ENCODE results near the gene MICU1. TPM values are rescaled to one million over a fixed set of nuclear protein-coding genes. Genes with fewer than 3 reads are reported as not detected.
"Not testable (repeated sequence)": the region's sequence is repeated elsewhere in the genome, so short reads cannot be mapped to it uniquely, and the experiment has no call there.

Gene MICU1
- total RNA-seq, 4 donors from 2014 or later = 31.7 to 82.5 (median 37.1) TPM

DNA sequence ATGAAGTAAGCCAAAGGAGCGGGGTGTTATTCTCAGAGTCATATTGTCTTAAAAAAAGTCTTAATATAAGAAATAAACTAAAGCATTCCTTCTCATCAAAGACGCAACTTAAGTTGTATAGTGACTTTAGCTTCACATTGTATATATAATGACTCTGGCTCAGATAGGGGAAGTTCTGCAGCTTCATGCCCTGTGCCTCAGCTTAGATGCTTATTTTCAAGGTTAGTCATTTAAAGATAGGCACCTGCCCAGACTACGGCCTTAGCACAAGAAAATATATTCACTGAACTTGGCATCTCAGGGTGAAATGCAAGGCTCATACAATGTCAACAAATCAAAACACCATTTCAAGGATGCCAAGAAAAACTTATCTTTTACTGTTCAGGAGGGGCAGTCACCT lies 218.4 kb downstream of the MICU1 start:
- Histone ChIP-seq H3K27ac (no peak overlapping the region), H3K4me1 (no peaks in the 10 kb centered on the region), H3K27me3 (no peaks in the 10 kb centered on the region), H3K4me3 (no peak overlapping the region), H3K36me3 (peaks cover 0 to 8% (median 0%) of the 10 kb centered on the region in 3 donors), H3K9me3 (no peaks in the 10 kb centered on the region)
- TF ChIP-seq, protein P1, sequence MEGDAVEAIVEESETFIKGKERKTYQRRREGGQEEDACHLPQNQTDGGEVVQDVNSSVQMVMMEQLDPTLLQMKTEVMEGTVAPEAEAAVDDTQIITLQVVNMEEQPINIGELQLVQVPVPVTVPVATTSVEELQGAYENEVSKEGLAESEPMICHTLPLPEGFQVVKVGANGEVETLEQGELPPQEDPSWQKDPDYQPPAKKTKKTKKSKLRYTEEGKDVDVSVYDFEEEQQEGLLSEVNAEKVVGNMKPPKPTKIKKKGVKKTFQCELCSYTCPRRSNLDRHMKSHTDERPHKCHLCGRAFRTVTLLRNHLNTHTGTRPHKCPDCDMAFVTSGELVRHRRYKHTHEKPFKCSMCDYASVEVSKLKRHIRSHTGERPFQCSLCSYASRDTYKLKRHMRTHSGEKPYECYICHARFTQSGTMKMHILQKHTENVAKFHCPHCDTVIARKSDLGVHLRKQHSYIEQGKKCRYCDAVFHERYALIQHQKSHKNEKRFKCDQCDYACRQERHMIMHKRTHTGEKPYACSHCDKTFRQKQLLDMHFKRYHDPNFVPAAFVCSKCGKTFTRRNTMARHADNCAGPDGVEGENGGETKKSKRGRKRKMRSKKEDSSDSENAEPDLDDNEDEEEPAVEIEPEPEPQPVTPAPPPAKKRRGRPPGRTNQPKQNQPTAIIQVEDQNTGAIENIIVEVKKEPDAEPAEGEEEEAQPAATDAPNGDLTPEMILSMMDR (IDR thresholded peaks at IDR 0.05) = no peak
- no peak for TF ChIP-seq POLR2A (IDR thresholded peaks at IDR 0.05)
- DNase-seq = no peak

DNA sequence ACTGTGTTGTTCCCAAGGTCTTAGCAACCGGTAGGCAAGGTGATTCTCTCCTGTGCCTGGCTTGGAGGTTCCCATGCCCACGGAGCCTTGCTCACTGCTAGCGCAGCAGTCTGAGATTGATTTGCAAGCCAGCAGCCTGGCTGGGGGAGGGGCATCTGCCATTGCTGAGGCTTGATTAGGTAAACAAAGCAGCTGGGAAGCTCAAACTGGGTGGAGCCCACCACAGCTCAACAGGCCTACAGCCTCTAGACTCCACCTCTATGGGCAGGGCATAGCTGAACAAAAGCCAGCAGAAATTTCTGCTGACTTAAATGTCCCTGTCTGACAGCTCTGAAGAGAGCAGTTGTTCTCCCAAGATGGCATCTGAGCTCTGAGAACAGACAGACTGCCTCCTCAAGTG lies 230.3 kb downstream of the MICU1 start:
- H3K4me1 ChIP-seq, H3K36me3 ChIP-seq, H3K4me3 ChIP-seq, DNase-seq, H3K27me3 ChIP-seq, H3K27ac ChIP-seq, H3K9me3 ChIP-seq: not testable (repeated sequence)

DNA sequence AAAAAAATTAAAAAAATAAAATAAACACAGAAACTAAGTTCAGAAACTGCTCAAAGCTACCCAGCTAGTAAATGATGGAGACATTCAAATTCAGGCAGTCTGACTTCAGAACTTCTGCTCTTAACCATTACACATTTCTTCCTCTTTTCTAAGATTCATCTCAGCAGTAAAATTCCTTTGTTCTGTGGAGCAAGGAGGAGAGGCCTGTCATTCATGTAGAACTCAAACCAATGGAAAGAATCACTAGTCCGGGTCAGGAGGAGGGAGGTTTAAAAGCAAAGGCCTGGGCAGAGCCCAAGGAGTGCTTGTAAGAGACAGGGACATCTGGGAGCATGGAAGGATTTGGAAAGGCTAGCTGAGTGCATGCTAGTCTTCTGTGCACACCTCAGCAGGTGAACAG lies 233.3 kb downstream of the MICU1 start:
- Histone ChIP-seq H3K4me1 (no peaks in the 10 kb centered on the region), H3K4me3 (no peak overlapping the region), H3K36me3 (no peaks in the 10 kb centered on the region), H3K27ac (no peak overlapping the region), H3K27me3 (no peaks in the 10 kb centered on the region), H3K9me3 (no peaks in the 10 kb centered on the region)
- TF ChIP-seq POLR2A (IDR thresholded peaks at IDR 0.05) = no peak
- TF ChIP-seq, protein P1 (IDR thresholded peaks at IDR 0.05) = no peak
- DNase-seq = no peak

DNA sequence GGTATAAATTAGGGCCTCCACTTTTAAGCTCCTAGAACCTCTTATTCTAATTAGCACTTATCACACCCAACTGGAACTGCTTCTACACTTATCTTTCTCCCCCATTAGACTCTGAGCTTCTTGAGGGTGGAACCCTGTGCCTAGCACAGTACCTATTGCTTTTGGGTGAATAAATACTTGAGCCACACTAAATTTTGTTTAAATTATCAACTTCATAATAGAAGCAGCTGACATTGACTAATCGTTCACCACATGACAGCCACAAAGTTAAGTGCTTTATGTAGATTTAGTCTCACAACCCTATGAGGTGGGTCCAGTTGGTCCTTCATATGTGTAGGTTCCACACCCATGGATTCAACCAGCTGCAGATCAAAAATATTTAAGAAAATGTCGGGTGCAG lies 235.1 kb downstream of the MICU1 start:
- H3K27me3 ChIP-seq = no peaks in the 10 kb centered on the region
- H3K9me3 ChIP-seq = no peaks in the 10 kb centered on the region
- no peak overlapping the region for H3K27ac ChIP-seq
- TF ChIP-seq POLR2A (IDR thresholded peaks at IDR 0.05) = no peak
- TF ChIP-seq, protein P1 (IDR thresholded peaks at IDR 0.05) = no peak
- H3K36me3 ChIP-seq = no peaks in the 10 kb centered on the region
- H3K4me3 ChIP-seq = no peak overlapping the region
- H3K4me1 ChIP-seq = no peaks in the 10 kb centered on the region
- no peak for DNase-seq

DNA sequence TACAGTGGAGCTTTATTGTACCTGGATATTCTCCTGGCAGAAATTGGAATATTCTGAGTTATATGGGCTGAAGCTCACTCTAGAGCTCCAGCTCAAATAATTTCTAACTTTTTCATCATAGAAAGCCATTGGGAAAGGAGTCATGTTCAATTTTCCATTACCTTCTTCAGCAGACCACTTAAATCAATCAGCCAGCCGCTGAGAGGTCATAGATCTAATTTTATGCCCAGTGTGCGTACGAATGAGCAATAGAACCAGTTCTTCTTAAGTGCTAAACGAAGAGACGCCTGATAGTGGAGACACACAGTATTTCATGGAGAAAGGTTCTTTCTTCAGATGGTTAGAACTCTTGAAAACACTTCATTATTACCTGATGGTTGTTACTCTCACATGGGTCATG lies 236.2 kb downstream of the MICU1 start:
- H3K36me3 ChIP-seq = no peaks in the 10 kb centered on the region
- TF ChIP-seq POLR2A (IDR thresholded peaks at IDR 0.05) = no peak
- TF ChIP-seq, protein P1 (IDR thresholded peaks at IDR 0.05) = no peak
- H3K4me3 ChIP-seq = no peak overlapping the region
- H3K4me1 ChIP-seq = no peaks in the 10 kb centered on the region
- H3K27ac ChIP-seq = no peak overlapping the region
- H3K9me3 ChIP-seq = no peaks in the 10 kb centered on the region
- DNase-seq = no peak
- H3K27me3 ChIP-seq = no peaks in the 10 kb centered on the region

DNA sequence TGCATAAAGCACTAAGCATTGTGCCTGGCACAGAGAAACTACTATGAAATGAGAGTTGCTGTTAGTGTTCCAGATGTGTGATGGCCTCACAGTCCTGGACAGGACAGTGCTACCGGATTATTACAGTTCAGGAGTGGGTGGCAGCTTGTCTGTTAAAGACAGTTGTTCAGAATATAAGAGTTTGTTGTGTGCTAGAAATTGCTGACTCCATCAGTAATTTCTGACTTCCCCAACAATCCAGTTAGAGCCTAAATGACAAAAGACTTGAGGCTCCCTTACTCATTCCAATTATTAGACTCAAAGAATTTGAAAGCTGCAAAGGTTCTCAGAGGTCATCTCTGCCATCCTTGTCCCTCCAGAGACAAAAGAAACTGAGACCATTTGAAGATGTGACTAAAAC lies 236.9 kb downstream of the MICU1 start:
- H3K27me3 ChIP-seq = no peaks in the 10 kb centered on the region
- H3K36me3 ChIP-seq = no peaks in the 10 kb centered on the region
- DNase-seq = no peak
- H3K4me1 ChIP-seq = no peaks in the 10 kb centered on the region
- no peaks in the 10 kb centered on the region for H3K9me3 ChIP-seq
- no peak overlapping the region for H3K4me3 ChIP-seq
- TF ChIP-seq POLR2A (IDR thresholded peaks at IDR 0.05) = no peak
- TF ChIP-seq, protein P1 (IDR thresholded peaks at IDR 0.05) = no peak
- H3K27ac ChIP-seq = no peak overlapping the region
